A549 (cell line): ENCODE measurements around the gene SNRPD3. TPM values are rescaled to one million over a fixed set of nuclear protein-coding genes. Genes with fewer than 3 reads are reported as not detected.

Experiments
- ATAC-seq, 2 experiments: fragments of 200-7000 bp in 1 of 2; fragments of >200 bp in 1 of 2; cut with Nextera tagmentation in 1 of 2; cut with Tn5 transposase in 1 of 2; 3 replicates each; pipeline versions ENCODE4 v1.8.0 to v1.9.1; 2018 to 2020; ENCODE audit warnings: mild to moderate bottlenecking in 1 of 2, moderate library complexity in 1 of 2
- CTCF ChIA-PET: fragments of 300-600 bp; sonication (Branson Sonifier 250); formaldehyde crosslinking; extraction: SDS; loops from one replicate; lab custom pipeline; 2021; ENCODE audit warnings: antibody characterized with exemption, inconsistent platforms; lab: Yijun Ruan, JAX
- POLR2A ChIA-PET: fragments of 350-600 bp; formaldehyde crosslinking; extraction: SDS; loops from one replicate; lab custom pipeline; 2021; ENCODE audit warnings: antibody characterized with exemption, inconsistent platforms; lab: Yijun Ruan, JAX
- DNase-seq, 2 experiments: peaks; one replicate each; pipeline versions ENCODE4 v3.0.0 to v3.0.0-alpha.2; 2011 to 2016; ENCODE audit warnings: low read depth in 1 of 2, low spot score in 1 of 2
- FAIRE-seq: peaks from 2 replicates; lab custom pipeline; 2011; peaks lifted over from hg19 to GRCh38; lab: Jason Lieb, UNC
- H3K27ac ChIP-seq, 2 experiments: fragments of >200 bp; sonication (Bioruptor Twin); formaldehyde crosslinking; 3 replicates each; pipeline ENCODE4 v1.5.1; 2016 to 2017
- H3K4me1 ChIP-seq: fragments of >200 bp; sonication (Bioruptor Twin); formaldehyde crosslinking; 3 replicates; pipeline ENCODE4 v1.6.1; 2016
- H3K4me2 ChIP-seq: fragments of >200 bp; sonication (Bioruptor Twin); formaldehyde crosslinking; 3 replicates; pipeline ENCODE4 v1.6.1; 2016
- H3K4me3 ChIP-seq: fragments of >200 bp; sonication (Bioruptor Twin); formaldehyde crosslinking; 3 replicates; pipeline ENCODE4 v1.5.1; 2016
- H3K9me3 ChIP-seq: fragments of >200 bp; sonication (Bioruptor Twin); formaldehyde crosslinking; 3 replicates; pipeline ENCODE4 v1.6.1; 2016
- ATOH8 ChIP-seq: fragments of 250-450 bp; sonication (Bioruptor Pico); IDR thresholded peaks from 2 replicates; pipeline ENCODE4 v1.5.0; 2020; ENCODE audit warnings: low read depth, mild to moderate bottlenecking, moderate library complexity
- CBX2 ChIP-seq: fragments of 200-600 bp; sonication (generic); IDR thresholded peaks from 2 replicates; pipeline ENCODE4 v1.6.1; 2016; ENCODE audit warnings: low read depth, mild to moderate bottlenecking, borderline replicate concordance
- CBX8 ChIP-seq: fragments of 200-600 bp; sonication (generic); IDR thresholded peaks from 2 replicates; pipeline ENCODE4 v1.6.1; 2016
- CEBPB ChIP-seq, 2 experiments: fragments of >200 bp in 1 of 2; sonication (Bioruptor Twin) in 1 of 2; formaldehyde crosslinking in 1 of 2; IDR thresholded peaks; 2 replicates each; pipeline ENCODE4 v1.6.1; 2012 to 2016
- EHF ChIP-seq: fragments of 250-450 bp; sonication (Bioruptor Pico); IDR thresholded peaks from 2 replicates; pipeline ENCODE4 v1.5.0; 2020; ENCODE audit warnings: mild to moderate bottlenecking
- EHMT2 ChIP-seq: fragments of 200-600 bp; sonication (generic); IDR thresholded peaks from 2 replicates; pipeline ENCODE4 v1.6.1; 2016; ENCODE audit warnings: antibody characterized with exemption, low read depth, mild to moderate bottlenecking, moderate library complexity
- ELK1 ChIP-seq: fragments of 150-350 bp; IDR thresholded peaks from 2 replicates; pipeline ENCODE4 v1.6.1; 2014; ENCODE audit warnings: low read depth, mild to moderate bottlenecking, low read length
- EP300 ChIP-seq, 2 experiments: fragments of >200 bp; sonication (Bioruptor Twin); formaldehyde crosslinking; IDR thresholded peaks; 2 replicates in 1 of 2; 3 replicates in 1 of 2; pipeline ENCODE4 v1.6.1; 2016 to 2017
- FOSB ChIP-seq: fragments of 250-450 bp; sonication (Bioruptor Pico); IDR thresholded peaks from 2 replicates; pipeline ENCODE4 v1.5.0; 2020; ENCODE audit warnings: mild to moderate bottlenecking, moderate library complexity
- FOSL2 ChIP-seq, 2 experiments: fragments of 450-650 bp in 1 of 2; fragments of >200 bp in 1 of 2; sonication (Bioruptor Twin) in 1 of 2; formaldehyde crosslinking; IDR thresholded peaks; 2 replicates each; pipeline versions ENCODE4 v1.5.0 to v1.6.1; 2016 to 2020; ENCODE audit warnings: mild to moderate bottlenecking in 1 of 2, moderate library complexity in 1 of 2
- HDAC2 ChIP-seq: fragments of 200-600 bp; sonication (generic); IDR thresholded peaks from 2 replicates; pipeline ENCODE4 v1.6.1; 2016
- HEYL ChIP-seq: fragments of 250-450 bp; sonication (Bioruptor Pico); IDR thresholded peaks from 2 replicates; pipeline ENCODE4 v1.8.0; 2021; ENCODE audit warnings: mild to moderate bottlenecking, moderate library complexity
- HMGXB4 ChIP-seq: fragments of 250-450 bp; sonication (Bioruptor Pico); IDR thresholded peaks from 2 replicates; pipeline ENCODE4 v1.5.0; 2021; ENCODE audit warnings: mild to moderate bottlenecking, moderate library complexity, borderline replicate concordance
- HOXA7 ChIP-seq: fragments of 250-450 bp; sonication (Bioruptor Pico); IDR thresholded peaks from 2 replicates; pipeline ENCODE4 v1.5.0; 2020; ENCODE audit warnings: mild to moderate bottlenecking, moderate library complexity
- JUN ChIP-seq, 2 experiments: fragments of >200 bp; sonication (Bioruptor Twin); formaldehyde crosslinking; IDR thresholded peaks; 2 replicates in 1 of 2; 3 replicates in 1 of 2; pipeline ENCODE4 v1.6.1; 2016 to 2017
- KDM5A ChIP-seq: fragments of 200-600 bp; sonication (generic); IDR thresholded peaks from 2 replicates; pipeline ENCODE4 v1.6.1; 2016; ENCODE audit warnings: antibody characterized with exemption, mild to moderate bottlenecking
- MAZ ChIP-seq: fragments of 150-350 bp; IDR thresholded peaks from 2 replicates; pipeline ENCODE4 v1.6.1; 2014; ENCODE audit warnings: antibody characterized with exemption, low read depth, low read length, borderline replicate concordance
- NFE2L2 ChIP-seq: fragments of 150-350 bp; conservative IDR thresholded peaks from 2 replicates; pipeline ENCODE4 v1.6.1; 2014; ENCODE audit warnings: low read length
- NR3C1 ChIP-seq: fragments of >200 bp; sonication (Bioruptor Twin); formaldehyde crosslinking; IDR thresholded peaks from 3 replicates; pipeline ENCODE4 v1.6.1; 2017
- PBX3 ChIP-seq: IDR thresholded peaks from 2 replicates; pipeline ENCODE4 v1.6.1; 2012
- PHF8 ChIP-seq: fragments of 200-600 bp; sonication (generic); IDR thresholded peaks from 2 replicates; pipeline ENCODE4 v1.6.1; 2016; ENCODE audit warnings: low read depth, mild to moderate bottlenecking, antibody characterized with exemption, moderate library complexity, borderline replicate concordance
- POLR2A ChIP-seq: IDR thresholded peaks from 2 replicates; pipeline ENCODE4 v1.6.1; 2012; ENCODE audit warnings: mild to moderate bottlenecking, low read length
- RAD21 ChIP-seq, 2 experiments: fragments of >200 bp in 1 of 2; sonication (Bioruptor Twin) in 1 of 2; formaldehyde crosslinking in 1 of 2; IDR thresholded peaks in 1 of 2; conservative IDR thresholded peaks in 1 of 2; 2 replicates in 1 of 2; 3 replicates in 1 of 2; pipeline ENCODE4 v1.6.1; 2012 to 2018; ENCODE audit warnings: inconsistent platforms in 1 of 2
- RCOR1 ChIP-seq: fragments of 150-350 bp; IDR thresholded peaks from 2 replicates; pipeline ENCODE4 v1.6.1; 2014; ENCODE audit warnings: antibody characterized with exemption, low read length, low read depth
- RNF2 ChIP-seq: fragments of 200-600 bp; sonication (generic); IDR thresholded peaks from 2 replicates; pipeline ENCODE4 v1.6.1; 2016; ENCODE audit warnings: low read depth, mild to moderate bottlenecking, antibody characterized with exemption, moderate library complexity, borderline replicate concordance
- SMC3 ChIP-seq: fragments of >200 bp; sonication (Bioruptor Twin); formaldehyde crosslinking; IDR thresholded peaks from 3 replicates; pipeline ENCODE4 v1.6.1; 2018; ENCODE audit warnings: inconsistent platforms
- USF2 ChIP-seq: fragments of 450-650 bp; IDR thresholded peaks from 2 replicates; pipeline ENCODE4 v1.6.1; 2014; ENCODE audit warnings: antibody characterized with exemption
- ZC3H11A ChIP-seq: fragments of 450-650 bp; IDR thresholded peaks from 2 replicates; pipeline ENCODE4 v1.6.1; 2014; ENCODE audit warnings: antibody characterized with exemption, mild to moderate bottlenecking
- ZFP36 ChIP-seq: fragments of 450-650 bp; IDR thresholded peaks from 2 replicates; pipeline ENCODE4 v1.6.1; 2014; ENCODE audit warnings: borderline replicate concordance; ENCODE audit not compliant: partially characterized antibody
- ZNF302 ChIP-seq: fragments of 250-450 bp; sonication (Bioruptor Pico); IDR thresholded peaks from 2 replicates; pipeline ENCODE4 v1.9.0; 2021; ENCODE audit warnings: inconsistent platforms, mild to moderate bottlenecking, moderate library complexity
- ZSCAN20 ChIP-seq: fragments of 250-450 bp; sonication (Bioruptor Pico); IDR thresholded peaks from 2 replicates; pipeline ENCODE4 v1.8.0; 2022; ENCODE audit warnings: mild to moderate bottlenecking, moderate library complexity
- WGBS: methylation state at CpG from one replicate; pipeline ENCODE4 v1.1.6; 2017; ENCODE audit errors: missing lambda C conversion rate; 5-methylcytosine and 5-hydroxymethylcytosine counted together
- polyA plus RNA-seq, 4 experiments: library from polyadenylated mRNA; depleted of rRNA in 3 of 4; stranded (reverse); fragments of >200 nt; fragmentation: RNase III in 1 of 4; extraction: RNeasy Plus Mini Kit Qiagen cat#74134 plus additional on column Dnase treatment in 1 of 4; gene quantifications; 2 replicates in 3 of 4; 3 replicates in 1 of 4; pipeline ENCODE4 v1.2.3, GENCODE V29; 2011 to 2017

The SNRPD3 gene
- polyA plus RNA-seq, 2 of the 4 experiments (the other 2 are of a cell fraction): 157 to 344 TPM

- Histone ChIP-seq H3K4me2 (no peak overlapping the region), H3K9me3 (no peaks in the 10 kb centered on the region), H3K4me1 (peaks cover 5% of the 10 kb centered on the region; the same call in 1 of the 3 replicates), H3K27ac (no peak overlapping the region), H3K4me3 (no peak overlapping the region)
- ChIA-PET POLR2A (no interaction called here), CTCF (interaction anchor here (1.8 kb wide), 1 partner anchor 11 kb away, joined by 6 read pairs; no protein-coding TSS in a partner anchor)
- 85% methylated on average over 7 of the region's 8 CpGs for WGBS
- FAIRE-seq (no peak), ATAC-seq (no peak), DNase-seq (no peak)
- TF ChIP-seq USF2: no peak
- no peak for TF ChIP-seq RCOR1
- TF ChIP-seq POLR2A: no peak
- no peak for TF ChIP-seq HMGXB4 (CRISPR knock-in tag)
- no peak for TF ChIP-seq HOXA7 (CRISPR knock-in tag)
- no peak for TF ChIP-seq NFE2L2
- TF ChIP-seq JUN (IDR thresholded peaks at IDR 0.05): no peak
- no peak for TF ChIP-seq ZFP36
- TF ChIP-seq SMC3: no peak
- no peak for TF ChIP-seq HDAC2
- TF ChIP-seq NR3C1: no peak
- TF ChIP-seq EP300 (IDR thresholded peaks at IDR 0.05): no peak
- no peak for TF ChIP-seq EHF (CRISPR knock-in tag)
- no peak for TF ChIP-seq PBX3
- TF ChIP-seq RNF2: no peak
- TF ChIP-seq CBX2: no peak
- TF ChIP-seq PHF8: no peak
- no peak for TF ChIP-seq CBX8
- no peak for TF ChIP-seq ZSCAN20
- TF ChIP-seq EHMT2: no peak
Measured at GRCh38 chr22:24587948-24588347, 32.1 kb downstream of the SNRPD3 start.

GRCh38 chr22:24588381-24588756, 32.6 kb downstream of the SNRPD3 start:
- ChIA-PET CTCF (interaction anchor here (1.8 kb wide), 1 partner anchor 11 kb away, joined by 6 read pairs; no protein-coding TSS in a partner anchor), POLR2A (no interaction called here)
- H3K4me1 ChIP-seq: peaks cover 7% of the 10 kb centered on the region
- H3K9me3 ChIP-seq: no peaks in the 10 kb centered on the region
- DNase-seq: no peak
- no peak overlapping the region for H3K4me3 ChIP-seq
- no peak for ATAC-seq
- no peak overlapping the region for H3K4me2 ChIP-seq
- H3K27ac ChIP-seq: no peak overlapping the region
- no peak for FAIRE-seq
- WGBS: 79% methylated on average over 3 of the region's 13 CpGs
- TF ChIP-seq HEYL (no peak), SMC3 (no peak), CBX2 (no peak), FOSL2 (IDR thresholded peaks at IDR 0.05) (no peak), FOSL2 (CRISPR knock-in tag; IDR thresholded peaks at IDR 0.05) (no peak), EP300 (IDR thresholded peaks at IDR 0.05) (no peak), CEBPB (IDR thresholded peaks at IDR 0.05) (no peak), ZNF302 (CRISPR knock-in tag) (no peak), KDM5A (no peak), FOSB (no peak), PBX3 (no peak), ATOH8 (CRISPR knock-in tag) (no peak), ZC3H11A (no peak), RAD21 (conservative IDR thresholded peaks at IDR 0.05 in 1 of 2, IDR thresholded peaks at IDR 0.05 in 1 of 2) (no peak), MAZ (no peak), EHF (CRISPR knock-in tag) (no peak), HOXA7 (CRISPR knock-in tag) (no peak), ELK1 (no peak)
